HEK293T (cell line): ENCODE results near the gene PHAX.

Experiments used
- ARNT ChIP-seq: fragments of 450-650 bp; IDR thresholded peaks from 2 replicates; pipeline ENCODE4 v1.6.1; 2017; ENCODE audit warnings: mild to moderate bottlenecking
- BHLHE40 ChIP-seq: fragments of 450-650 bp; IDR thresholded peaks from 2 replicates; pipeline ENCODE4 v1.6.1; 2016; ENCODE audit warnings: mild to moderate bottlenecking, moderate library complexity, borderline replicate concordance
- ELF4 ChIP-seq: fragments of 450-650 bp; IDR thresholded peaks from 2 replicates; pipeline ENCODE4 v1.6.1; 2017; ENCODE audit warnings: antibody characterized with exemption
- FOXA1 ChIP-seq: fragments of 450-650 bp; IDR thresholded peaks from 2 replicates; pipeline ENCODE4 v1.6.1; 2016; ENCODE audit warnings: mild to moderate bottlenecking
- FOXK2 ChIP-seq: fragments of 450-650 bp; IDR thresholded peaks from 2 replicates; pipeline ENCODE4 v1.6.1; 2016; ENCODE audit warnings: mild to moderate bottlenecking
- FOXM1 ChIP-seq: fragments of 450-650 bp; IDR thresholded peaks from 2 replicates; pipeline ENCODE4 v1.6.1; 2017; ENCODE audit warnings: mild to moderate bottlenecking, borderline replicate concordance
- LEF1 ChIP-seq: fragments of 450-650 bp; IDR thresholded peaks from 2 replicates; pipeline ENCODE4 v1.6.1; 2017; ENCODE audit warnings: mild to moderate bottlenecking, borderline replicate concordance
- SUZ12 ChIP-seq: fragments of 450-650 bp; IDR thresholded peaks from 2 replicates; pipeline ENCODE4 v1.6.1; 2016; ENCODE audit warnings: mild to moderate bottlenecking
- TF ChIP-seq, protein P1 (sequence below): fragments of 450-650 bp; IDR thresholded peaks from 2 replicates; pipeline ENCODE4 v1.6.1; 2016

DNA sequence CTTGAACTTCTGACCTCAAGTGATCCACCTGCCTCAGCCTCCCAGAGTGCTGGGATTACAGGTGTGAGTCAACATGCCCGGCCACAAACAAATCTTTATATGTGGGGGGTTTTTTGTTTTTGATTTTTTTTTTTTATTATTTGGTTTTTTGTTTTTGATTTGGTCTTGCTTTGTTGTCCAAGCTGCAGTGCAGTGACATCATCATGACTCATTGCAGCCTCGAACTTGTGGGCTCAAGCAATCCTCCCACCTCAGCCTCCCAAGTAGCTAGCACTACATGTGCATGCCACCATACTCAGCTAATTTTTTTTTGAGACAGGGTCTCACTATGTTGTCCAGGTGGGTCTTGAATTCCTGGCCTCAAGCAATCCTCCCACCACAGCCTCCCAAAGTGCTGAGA lies 48.1 kb upstream of the PHAX start:
- TF ChIP-seq LEF1 (no peak), FOXA1 (no peak), ELF4 (no peak), SUZ12 (no peak), FOXM1 (no peak), BHLHE40 (no peak), ARNT (no peak), FOXK2 (no peak)
- TF ChIP-seq, protein P1, sequence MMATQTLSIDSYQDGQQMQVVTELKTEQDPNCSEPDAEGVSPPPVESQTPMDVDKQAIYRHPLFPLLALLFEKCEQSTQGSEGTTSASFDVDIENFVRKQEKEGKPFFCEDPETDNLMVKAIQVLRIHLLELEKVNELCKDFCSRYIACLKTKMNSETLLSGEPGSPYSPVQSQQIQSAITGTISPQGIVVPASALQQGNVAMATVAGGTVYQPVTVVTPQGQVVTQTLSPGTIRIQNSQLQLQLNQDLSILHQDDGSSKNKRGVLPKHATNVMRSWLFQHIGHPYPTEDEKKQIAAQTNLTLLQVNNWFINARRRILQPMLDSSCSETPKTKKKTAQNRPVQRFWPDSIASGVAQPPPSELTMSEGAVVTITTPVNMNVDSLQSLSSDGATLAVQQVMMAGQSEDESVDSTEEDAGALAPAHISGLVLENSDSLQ = no peak
